ENCODE measurements around the gene EMC9.

Gene EMC9

GRCh38 chr14:24184104-24184970 is 42.9 kb upstream of the EMC9 start:
- Histone ChIP-seq H3K9me3 (ENCODE audit: insufficient read depth, low read length, severe bottlenecking) (no peaks in the 10 kb centered on the region), H2AFZ (ENCODE audit: low read depth, low read length) (no peak overlapping the region), H4K20me1 (ENCODE audit: insufficient read depth, low read length) (peaks cover 22% of the 10 kb centered on the region; the same call in 1 of the 2 replicates), H3K9ac (ENCODE audit: low read depth, low read length) (no peak overlapping the region), H3K27ac (ENCODE audit: low read length) (no peak overlapping the region), H3K4me3 (ENCODE audit: low read depth in 1 of 2, low read length in 2 of 2) (no peak overlapping the region), H3K79me2 (ENCODE audit: insufficient read depth, low read length) (peaks cover 18% of the 10 kb centered on the region), H3K4me2 (ENCODE audit: insufficient read depth, low read length) (no peak overlapping the region), H3K27me3 (ENCODE audit: insufficient read depth, low read length, poor library complexity) (no peaks in the 10 kb centered on the region), H3K4me1 (ENCODE audit: insufficient read depth, low read length) (peaks cover 26% of the 10 kb centered on the region), H3K36me3 (ENCODE audit: insufficient read depth, low read length) (peaks cover 78% of the 10 kb centered on the region)
- ATAC-seq (ENCODE audit: insufficient read depth, low read depth) (no peak), DNase-seq (no peak)
- TF ChIP-seq CTCF (IDR thresholded peaks at IDR 0.05; ENCODE audit: borderline replicate concordance, extremely low read depth, low read length, poor library complexity, severe bottlenecking) (no peak), EZH2 (IDR thresholded peaks at IDR 0.05; ENCODE audit: borderline replicate concordance, low read depth, low read length, severe bottlenecking) (no peak)

- H3K36me3 ChIP-seq (ENCODE audit: insufficient read depth, low read length), result peaks cover 89% of the 10 kb centered on the region
Observed at GRCh38 chr14:24183014-24183481, 41.7 kb upstream of the EMC9 start.

GRCh38 chr14:24182110-24182882 is 40.9 kb upstream of the EMC9 start:
- Histone ChIP-seq H3K27me3 (ENCODE audit: insufficient read depth, low read length, poor library complexity) (no peaks in the 10 kb centered on the region), H3K4me2 (ENCODE audit: insufficient read depth, low read length) (no peak overlapping the region), H3K9ac (ENCODE audit: low read depth, low read length) (no peak overlapping the region), H3K4me3 (ENCODE audit: low read depth in 1 of 2, low read length in 2 of 2) (no peak overlapping the region), H4K20me1 (ENCODE audit: insufficient read depth, low read length) (peaks cover 23% of the 10 kb centered on the region; the same call in 1 of the 2 replicates), H3K9me3 (ENCODE audit: insufficient read depth, low read length, severe bottlenecking) (no peaks in the 10 kb centered on the region), H2AFZ (ENCODE audit: low read depth, low read length) (no peak overlapping the region), H3K4me1 (ENCODE audit: insufficient read depth, low read length) (peaks cover 8% of the 10 kb centered on the region), H3K79me2 (ENCODE audit: insufficient read depth, low read length) (peaks cover 9% of the 10 kb centered on the region; the same call in 1 of the 2 replicates), H3K36me3 (ENCODE audit: insufficient read depth, low read length) (peaks cover 89% of the 10 kb centered on the region), H3K27ac (ENCODE audit: low read length) (no peak overlapping the region)
- DNase-seq, result no peak
- 0 out of 3 replicates have a peak, but pooled peaks have one; percentile 8 for ATAC-seq (ENCODE audit: insufficient read depth, low read depth)
- TF ChIP-seq CTCF (IDR thresholded peaks at IDR 0.05; ENCODE audit: borderline replicate concordance, extremely low read depth, low read length, poor library complexity, severe bottlenecking) (no peak), EZH2 (IDR thresholded peaks at IDR 0.05; ENCODE audit: borderline replicate concordance, low read depth, low read length, severe bottlenecking) (no peak)

More at GRCh38 chr14:24183014-24183481, 41.7 kb upstream of the EMC9 start:
- DNase-seq (no peak), ATAC-seq (ENCODE audit: insufficient read depth, low read depth) (no peak)
- H2AFZ ChIP-seq (ENCODE audit: low read depth, low read length), result no peak overlapping the region
- H3K9ac ChIP-seq (ENCODE audit: low read depth, low read length), result no peak overlapping the region
- no peaks in the 10 kb centered on the region for H3K27me3 ChIP-seq (ENCODE audit: insufficient read depth, low read length, poor library complexity)
- peaks cover 15% of the 10 kb centered on the region for H3K4me1 ChIP-seq (ENCODE audit: insufficient read depth, low read length)
- H3K79me2 ChIP-seq (ENCODE audit: insufficient read depth, low read length), result peaks cover 16% of the 10 kb centered on the region; the same call in 1 of the 2 replicates
- no peaks in the 10 kb centered on the region for H3K9me3 ChIP-seq (ENCODE audit: insufficient read depth, low read length, severe bottlenecking)
- H3K27ac ChIP-seq (ENCODE audit: low read length), result no peak overlapping the region
- H3K4me3 ChIP-seq (ENCODE audit: low read depth in 1 of 2, low read length in 2 of 2), result no peak overlapping the region
- H4K20me1 ChIP-seq (ENCODE audit: insufficient read depth, low read length), result peaks cover 23% of the 10 kb centered on the region; the same call in 1 of the 2 replicates
- TF ChIP-seq EZH2 (IDR thresholded peaks at IDR 0.05; ENCODE audit: borderline replicate concordance, low read depth, low read length, severe bottlenecking) (no peak), CTCF (IDR thresholded peaks at IDR 0.05; ENCODE audit: borderline replicate concordance, extremely low read depth, low read length, poor library complexity, severe bottlenecking) (no peak)
- no peak overlapping the region for H3K4me2 ChIP-seq (ENCODE audit: insufficient read depth, low read length)

Measured in DND-41 (cell line).